ENCODE measurements around the gene UCP2. TPM values are rescaled to one million over a fixed set of nuclear protein-coding genes. Genes with fewer than 3 reads are reported as not detected.

The UCP2 gene
- total and polyA plus RNA-seq, 10 of the 15 experiments (the other 5 are each of a cell fraction or from before 2014, with no cell fraction given), result 32.9 to 248 (median 154) TPM

Other genes with a start within 250 kb of the UCP2 start
Only the 7 nearest of the 8 such genes appear.
- 63.1 and 79.3 TPM in 2 replicates for gene MRPL48, start 195.0 kb downstream of the UCP2 start, total RNA-seq (2014; rRNA removed)
- gene MRPL48, start 195.0 kb downstream of the UCP2 start, total RNA-seq (2014; rRNA removed; fragmentation: Illumina TruSeq; extraction: Trizol), result 67.7 and 74.5 TPM in 2 replicates
- 42.2 and 50.6 TPM in 2 replicates for gene MRPL48, start 195.0 kb downstream of the UCP2 start, total RNA-seq (2021)
- gene MRPL48, start 195.0 kb downstream of the UCP2 start, polyA plus RNA-seq (2011; rRNA removed), result 92.4 and 101 TPM in 2 replicates
- gene MRPL48, start 195.0 kb downstream of the UCP2 start, polyA plus RNA-seq (2014; fragmentation: Illumina TruSeq; extraction: Trizol), result 46.7 and 47.1 TPM in 2 replicates
- 100 to 1,000 TPM; 149 to 159 TPM for gene MRPL48, start 195.0 kb downstream of the UCP2 start, polyA plus RNA-seq (2014; fragmentation: Nextera tagmentation; extraction: Ambion mirVana)
- 51.5 and 56.4 TPM in 2 replicates for gene MRPL48, start 195.0 kb downstream of the UCP2 start, polyA plus RNA-seq (2014; rRNA removed)
- 100 to 1,000 TPM; 110 to 113 TPM for gene MRPL48, start 195.0 kb downstream of the UCP2 start, polyA plus RNA-seq (2016; fragmentation: Nextera tagmentation; extraction: Ambion mirVana)
- gene COA4, start 106.0 kb downstream of the UCP2 start, total RNA-seq (2014; rRNA removed), result 132 and 146 TPM in 2 replicates
- 107 and 112 TPM in 2 replicates for gene COA4, start 106.0 kb downstream of the UCP2 start, total RNA-seq (2014; rRNA removed; fragmentation: Illumina TruSeq; extraction: Trizol)
- 94.9 and 97.2 TPM in 2 replicates for gene COA4, start 106.0 kb downstream of the UCP2 start, total RNA-seq (2021)
- 85.2 and 95.5 TPM in 2 replicates for gene COA4, start 106.0 kb downstream of the UCP2 start, polyA plus RNA-seq (2011; rRNA removed)
- 60.1 and 96.4 TPM in 2 replicates for gene COA4, start 106.0 kb downstream of the UCP2 start, polyA plus RNA-seq (2014; fragmentation: Illumina TruSeq; extraction: Trizol)
- 10 to 100 TPM; 84.8 to 89.1 TPM for gene COA4, start 106.0 kb downstream of the UCP2 start, polyA plus RNA-seq (2014; fragmentation: Nextera tagmentation; extraction: Ambion mirVana)
- 173 and 180 TPM in 2 replicates for gene COA4, start 106.0 kb downstream of the UCP2 start, polyA plus RNA-seq (2014; rRNA removed)
- gene COA4, start 106.0 kb downstream of the UCP2 start, polyA plus RNA-seq (2016; fragmentation: Nextera tagmentation; extraction: Ambion mirVana), result 100 to 1,000 TPM; 150 to 157 TPM
- 13.7 and 15.5 TPM in 2 replicates for gene PAAF1, start 105.8 kb downstream of the UCP2 start, total RNA-seq (2014; rRNA removed)
- 15.2 and 16.2 TPM in 2 replicates for gene PAAF1, start 105.8 kb downstream of the UCP2 start, total RNA-seq (2014; rRNA removed; fragmentation: Illumina TruSeq; extraction: Trizol)
- gene PAAF1, start 105.8 kb downstream of the UCP2 start, total RNA-seq (2021), result 25.1 and 25.7 TPM in 2 replicates
- gene PAAF1, start 105.8 kb downstream of the UCP2 start, polyA plus RNA-seq (2011; rRNA removed), result 26.2 and 26.7 TPM in 2 replicates
- 32.1 and 46.4 TPM in 2 replicates for gene PAAF1, start 105.8 kb downstream of the UCP2 start, polyA plus RNA-seq (2014; fragmentation: Illumina TruSeq; extraction: Trizol)
- gene PAAF1, start 105.8 kb downstream of the UCP2 start, polyA plus RNA-seq (2014; fragmentation: Nextera tagmentation; extraction: Ambion mirVana), result 10 to 100 TPM; 51.8 to 55.9 TPM
- 17.7 and 19.4 TPM in 2 replicates for gene PAAF1, start 105.8 kb downstream of the UCP2 start, polyA plus RNA-seq (2014; rRNA removed)
- gene PAAF1, start 105.8 kb downstream of the UCP2 start, polyA plus RNA-seq (2016; fragmentation: Nextera tagmentation; extraction: Ambion mirVana), result 10 to 100 TPM; 60.2 to 70.6 TPM
- gene DNAJB13, start 31.8 kb downstream of the UCP2 start, total RNA-seq (2014; rRNA removed), result not detected in 2 replicates
- gene DNAJB13, start 31.8 kb downstream of the UCP2 start, total RNA-seq (2014; rRNA removed; fragmentation: Illumina TruSeq; extraction: Trizol), result not detected in 2 replicates
- not detected in 2 replicates for gene DNAJB13, start 31.8 kb downstream of the UCP2 start, total RNA-seq (2021)
- gene DNAJB13, start 31.8 kb downstream of the UCP2 start, polyA plus RNA-seq (2011; rRNA removed), result 0.76 and 0.86 TPM in 2 replicates
- gene DNAJB13, start 31.8 kb downstream of the UCP2 start, polyA plus RNA-seq (2014; fragmentation: Illumina TruSeq; extraction: Trizol), result 0.07 TPM in 1 of 2 replicates, not detected in the other
- gene DNAJB13, start 31.8 kb downstream of the UCP2 start, polyA plus RNA-seq (2014; fragmentation: Nextera tagmentation; extraction: Ambion mirVana), result not detected
- 0.15 TPM in 1 of 2 replicates, not detected in the other for gene DNAJB13, start 31.8 kb downstream of the UCP2 start, polyA plus RNA-seq (2014; rRNA removed)
- not detected for gene DNAJB13, start 31.8 kb downstream of the UCP2 start, polyA plus RNA-seq (2016; fragmentation: Nextera tagmentation; extraction: Ambion mirVana)
- 0.71 and 1.4 TPM in 2 replicates for gene UCP3, start 26.2 kb upstream of the UCP2 start, total RNA-seq (2014; rRNA removed)
- gene UCP3, start 26.2 kb upstream of the UCP2 start, total RNA-seq (2014; rRNA removed; fragmentation: Illumina TruSeq; extraction: Trizol), result 0.88 and 0.94 TPM in 2 replicates
- gene UCP3, start 26.2 kb upstream of the UCP2 start, total RNA-seq (2021), result 1.1 and 1.6 TPM in 2 replicates
- gene UCP3, start 26.2 kb upstream of the UCP2 start, polyA plus RNA-seq (2011; rRNA removed), result 0.53 and 1.2 TPM in 2 replicates
- 0.14 and 0.94 TPM in 2 replicates for gene UCP3, start 26.2 kb upstream of the UCP2 start, polyA plus RNA-seq (2014; fragmentation: Illumina TruSeq; extraction: Trizol)
- gene UCP3, start 26.2 kb upstream of the UCP2 start, polyA plus RNA-seq (2014; fragmentation: Nextera tagmentation; extraction: Ambion mirVana), result under 1 TPM; 0.02 to 0.19 TPM
- 1.5 and 1.9 TPM in 2 replicates for gene UCP3, start 26.2 kb upstream of the UCP2 start, polyA plus RNA-seq (2014; rRNA removed)
- gene UCP3, start 26.2 kb upstream of the UCP2 start, polyA plus RNA-seq (2016; fragmentation: Nextera tagmentation; extraction: Ambion mirVana), result under 1 TPM; 0.23 to 0.58 TPM
- 17.4 and 20.1 TPM in 2 replicates for gene C2CD3, start 188.2 kb upstream of the UCP2 start, total RNA-seq (2014; rRNA removed)
- 16.5 and 16.6 TPM in 2 replicates for gene C2CD3, start 188.2 kb upstream of the UCP2 start, total RNA-seq (2014; rRNA removed; fragmentation: Illumina TruSeq; extraction: Trizol)
- gene C2CD3, start 188.2 kb upstream of the UCP2 start, total RNA-seq (2021), result 18.0 and 24.0 TPM in 2 replicates
- 13.5 and 16.2 TPM in 2 replicates for gene C2CD3, start 188.2 kb upstream of the UCP2 start, polyA plus RNA-seq (2011; rRNA removed)
- gene C2CD3, start 188.2 kb upstream of the UCP2 start, polyA plus RNA-seq (2014; fragmentation: Illumina TruSeq; extraction: Trizol), result 13.4 and 21.4 TPM in 2 replicates
- 1 to 10 TPM; 2.3 to 2.7 TPM for gene C2CD3, start 188.2 kb upstream of the UCP2 start, polyA plus RNA-seq (2014; fragmentation: Nextera tagmentation; extraction: Ambion mirVana)
- gene C2CD3, start 188.2 kb upstream of the UCP2 start, polyA plus RNA-seq (2014; rRNA removed), result 16.3 and 18.6 TPM in 2 replicates
- 10 to 100 TPM; 12.8 to 15.5 TPM for gene C2CD3, start 188.2 kb upstream of the UCP2 start, polyA plus RNA-seq (2016; fragmentation: Nextera tagmentation; extraction: Ambion mirVana)
- gene PPME1, start 188.4 kb upstream of the UCP2 start, total RNA-seq (2014; rRNA removed), result 17.9 and 20.5 TPM in 2 replicates
- 13.3 and 15.7 TPM in 2 replicates for gene PPME1, start 188.4 kb upstream of the UCP2 start, total RNA-seq (2014; rRNA removed; fragmentation: Illumina TruSeq; extraction: Trizol)
- 24.4 and 27.5 TPM in 2 replicates for gene PPME1, start 188.4 kb upstream of the UCP2 start, total RNA-seq (2021)
- gene PPME1, start 188.4 kb upstream of the UCP2 start, polyA plus RNA-seq (2011; rRNA removed), result 46.7 and 51.4 TPM in 2 replicates
- gene PPME1, start 188.4 kb upstream of the UCP2 start, polyA plus RNA-seq (2014; fragmentation: Illumina TruSeq; extraction: Trizol), result 18.1 and 22.3 TPM in 2 replicates
- 1 to 10 TPM; 3.1 to 3.3 TPM for gene PPME1, start 188.4 kb upstream of the UCP2 start, polyA plus RNA-seq (2014; fragmentation: Nextera tagmentation; extraction: Ambion mirVana)
- 14.8 and 19.3 TPM in 2 replicates for gene PPME1, start 188.4 kb upstream of the UCP2 start, polyA plus RNA-seq (2014; rRNA removed)
- gene PPME1, start 188.4 kb upstream of the UCP2 start, polyA plus RNA-seq (2016; fragmentation: Nextera tagmentation; extraction: Ambion mirVana), result 10 to 100 TPM; 28.8 to 30.3 TPM

All from GM12878 (cell line).